SH-SY5Y (cell line): ENCODE results near the gene PHLDB1.

Experiments
- GATA2 ChIP-seq: IDR thresholded peaks from 2 replicates; pipeline ENCODE4 v1.6.1; 2011; ENCODE audit warnings: mild to moderate bottlenecking, low read depth, low read length
- GATA3 ChIP-seq: IDR thresholded peaks from 2 replicates; pipeline ENCODE4 v1.6.1; 2011; ENCODE audit warnings: low read depth, mild to moderate bottlenecking, low read length, moderate library complexity

- no peak for TF ChIP-seq GATA2
- TF ChIP-seq GATA3: no peak
These were observed 37.7 kb upstream of the PHLDB1 start for GRCh38 chr11:118569670-118570069.
